ENCODE results near the gene TOM1L2. TPM values are rescaled to one million over a fixed set of nuclear protein-coding genes. Genes with fewer than 3 reads are reported as not detected.

TOM1L2 gene
- total RNA-seq, 1 donor from 2014 or later = 4.3 TPM

DNA sequence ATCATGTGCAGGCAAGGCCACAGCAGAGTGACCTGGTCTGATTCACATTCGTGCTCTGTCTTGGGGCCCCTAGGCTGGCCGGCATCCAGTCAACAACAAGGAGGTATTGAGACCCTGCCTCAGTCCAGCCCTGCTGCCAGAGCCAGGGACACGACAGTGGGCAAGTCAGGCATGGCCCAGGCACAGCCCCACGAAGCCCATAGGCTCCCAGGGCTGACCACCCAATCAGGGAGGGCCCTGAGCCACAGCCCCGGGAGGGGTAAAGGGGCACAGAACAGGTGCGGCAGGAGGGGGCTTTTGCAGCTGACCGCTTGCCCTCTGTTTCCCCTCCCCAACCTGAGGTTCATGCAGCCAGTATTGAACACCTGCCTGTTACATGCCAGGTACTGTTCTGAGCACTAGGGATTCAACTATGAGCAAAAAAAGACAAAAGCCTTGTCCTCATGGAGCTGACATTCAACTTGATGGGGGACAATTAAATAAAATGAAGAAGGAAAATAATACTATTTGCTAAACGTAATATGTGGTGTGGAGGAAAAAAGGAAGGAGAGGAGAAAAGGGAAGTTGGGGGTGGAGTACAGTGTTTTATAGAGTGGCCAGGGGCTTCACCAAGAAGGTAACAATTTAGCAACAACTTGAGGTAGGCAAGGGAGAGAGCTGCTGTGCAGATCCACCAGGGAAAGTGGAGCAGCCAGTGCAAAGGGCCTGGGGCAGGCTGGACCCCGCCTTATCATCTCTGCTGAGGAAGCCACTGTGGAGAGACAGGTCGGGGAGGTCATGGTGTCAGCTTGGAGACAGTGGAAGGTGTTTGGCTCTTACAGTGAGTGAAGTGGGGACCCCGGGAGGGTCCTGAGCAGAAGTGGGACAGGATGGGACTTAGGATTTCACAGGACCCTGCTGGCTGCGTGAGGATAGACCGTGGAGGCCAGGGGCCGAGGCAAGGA lies 6.6 kb upstream of the TOM1L2 start:
- Mint-ChIP-seq H3K4me3 (no peak overlapping the region), H3K9me3 (no peaks in the 10 kb centered on the region), H3K27ac (peak overlapping the region; percentile 9)

DNA sequence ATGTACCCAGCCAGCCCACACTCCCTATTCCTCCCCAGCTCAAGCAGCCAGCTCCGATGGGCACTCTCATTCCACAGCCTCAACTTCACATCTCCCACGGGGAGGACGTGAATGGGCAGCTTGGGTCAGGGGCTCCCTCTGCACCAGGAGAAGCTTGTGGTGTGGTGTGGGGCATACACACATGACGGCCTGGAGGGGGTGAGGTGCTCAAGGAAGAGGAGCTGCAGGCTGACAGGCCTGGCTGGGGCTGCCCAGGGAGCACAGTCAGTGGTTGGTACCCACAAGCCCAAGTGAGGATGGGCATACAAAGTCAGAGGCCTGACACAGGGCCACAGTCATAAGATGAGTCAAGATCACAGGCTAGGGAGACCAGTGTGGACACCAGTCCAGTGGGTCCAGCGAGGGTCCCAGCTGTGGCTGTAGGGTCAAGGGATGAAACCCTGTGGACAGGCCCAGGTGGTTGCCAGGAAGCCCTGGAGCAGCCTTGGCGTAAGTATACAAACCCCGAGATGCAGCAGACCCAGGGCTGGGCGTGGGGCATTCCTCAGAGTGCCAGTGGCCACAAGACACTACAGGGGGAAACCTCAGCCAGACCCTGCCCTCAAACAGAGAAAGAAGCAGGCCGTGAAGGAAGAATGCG lies 4.9 kb upstream of the TOM1L2 start:
- Mint-ChIP-seq H3K27ac (peak overlapping the region; percentile 12), H3K9me3 (no peaks in the 10 kb centered on the region), H3K4me1 (peaks cover 6% of the 10 kb centered on the region), H3K4me3 (no peak overlapping the region), H3K27me3 (ENCODE audit: insufficient read depth, low read depth) (peaks cover 4% of the 10 kb centered on the region), H3K36me3 (no peaks in the 10 kb centered on the region)
- Histone ChIP-seq H3K9me3 (ENCODE audit: low read depth) (no peaks in the 10 kb centered on the region), H3K27ac (no peak overlapping the region), H3K36me3 (no peaks in the 10 kb centered on the region), H3K9ac (no peak overlapping the region), H4K20me1 (ENCODE audit: low read depth) (no peaks in the 10 kb centered on the region), H3K4me3 (no peak overlapping the region), H2AFZ (replicated peaks) (no peak overlapping the region), H3K27me3 (no peaks in the 10 kb centered on the region), H3F3A (ENCODE audit: low read depth) (no peaks in the 10 kb centered on the region), H3K4me1 (no peaks in the 10 kb centered on the region), H3K79me2 (ENCODE audit: low read depth) (no peaks in the 10 kb centered on the region), H3K4me2 (no peak overlapping the region)
- TF ChIP-seq EZH2 (IDR thresholded peaks at IDR 0.05) (no peak), EZH2phosphoT487 (IDR thresholded peaks at IDR 0.05) (no peak)
- TF ChIP-seq, protein P1, sequence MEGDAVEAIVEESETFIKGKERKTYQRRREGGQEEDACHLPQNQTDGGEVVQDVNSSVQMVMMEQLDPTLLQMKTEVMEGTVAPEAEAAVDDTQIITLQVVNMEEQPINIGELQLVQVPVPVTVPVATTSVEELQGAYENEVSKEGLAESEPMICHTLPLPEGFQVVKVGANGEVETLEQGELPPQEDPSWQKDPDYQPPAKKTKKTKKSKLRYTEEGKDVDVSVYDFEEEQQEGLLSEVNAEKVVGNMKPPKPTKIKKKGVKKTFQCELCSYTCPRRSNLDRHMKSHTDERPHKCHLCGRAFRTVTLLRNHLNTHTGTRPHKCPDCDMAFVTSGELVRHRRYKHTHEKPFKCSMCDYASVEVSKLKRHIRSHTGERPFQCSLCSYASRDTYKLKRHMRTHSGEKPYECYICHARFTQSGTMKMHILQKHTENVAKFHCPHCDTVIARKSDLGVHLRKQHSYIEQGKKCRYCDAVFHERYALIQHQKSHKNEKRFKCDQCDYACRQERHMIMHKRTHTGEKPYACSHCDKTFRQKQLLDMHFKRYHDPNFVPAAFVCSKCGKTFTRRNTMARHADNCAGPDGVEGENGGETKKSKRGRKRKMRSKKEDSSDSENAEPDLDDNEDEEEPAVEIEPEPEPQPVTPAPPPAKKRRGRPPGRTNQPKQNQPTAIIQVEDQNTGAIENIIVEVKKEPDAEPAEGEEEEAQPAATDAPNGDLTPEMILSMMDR (IDR thresholded peaks at IDR 0.05) = no peak
- no peak for DNase-seq (ENCODE audit: low spot score)

More for the DNA sequence above, 6.6 kb upstream of the TOM1L2 start:
- no peaks in the 10 kb centered on the region for H3K79me2 ChIP-seq (ENCODE audit: low read depth)
- no peaks in the 10 kb centered on the region for H3K9me3 ChIP-seq (ENCODE audit: low read depth)
- peaks cover 1% of the 10 kb centered on the region for H3K4me1 Mint-ChIP-seq
- peaks cover 4% of the 10 kb centered on the region for H3K27me3 Mint-ChIP-seq (ENCODE audit: insufficient read depth, low read depth)
- H3K4me2 ChIP-seq = no peak overlapping the region
- TF ChIP-seq, protein P1 (IDR thresholded peaks at IDR 0.05) = no peak
- TF ChIP-seq EZH2phosphoT487 (IDR thresholded peaks at IDR 0.05) (no peak), EZH2 (IDR thresholded peaks at IDR 0.05) (no peak)
- no peak for DNase-seq (ENCODE audit: low spot score)
- H3F3A ChIP-seq (ENCODE audit: low read depth) = no peaks in the 10 kb centered on the region
- no peaks in the 10 kb centered on the region for H3K36me3 Mint-ChIP-seq
- H3K36me3 ChIP-seq = no peaks in the 10 kb centered on the region
- no peaks in the 10 kb centered on the region for H3K4me1 ChIP-seq
- H3K9ac ChIP-seq = no peak overlapping the region
- no peak overlapping the region for H3K27ac ChIP-seq
- no peaks in the 10 kb centered on the region for H3K27me3 ChIP-seq
- no peak overlapping the region for H3K4me3 ChIP-seq
- H4K20me1 ChIP-seq (ENCODE audit: low read depth) = no peaks in the 10 kb centered on the region
- no peak overlapping the region for H2AFZ ChIP-seq (replicated peaks)

DNA sequence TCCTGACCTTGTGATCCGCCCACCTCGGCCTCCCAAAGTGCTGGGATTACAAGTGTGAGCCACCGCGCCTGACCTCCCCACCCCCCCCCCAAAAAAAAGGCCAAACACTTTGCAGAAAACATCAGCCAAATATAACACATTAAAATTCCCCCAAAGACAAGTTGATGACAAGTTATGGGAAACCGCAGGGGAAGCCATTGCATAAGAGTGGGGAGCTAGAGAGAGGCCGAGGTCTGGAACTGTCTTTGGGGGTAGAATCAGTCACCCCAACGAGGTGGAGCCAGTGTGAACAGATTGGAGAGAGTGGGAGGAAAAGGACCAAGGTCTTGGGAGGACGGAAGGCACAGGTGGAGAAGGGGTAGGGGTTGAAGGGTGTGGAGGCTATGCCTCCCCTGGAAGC lies 3.2 kb upstream of the TOM1L2 start:
- Histone ChIP-seq H3K4me1 (peaks cover 5% of the 10 kb centered on the region), H2AFZ (replicated peaks) (no peak overlapping the region), H3K4me3 (no peak overlapping the region), H3K27ac (no peak overlapping the region), H3K4me2 (no peak overlapping the region), H3K79me2 (ENCODE audit: low read depth) (no peaks in the 10 kb centered on the region), H3K9me3 (ENCODE audit: low read depth) (no peaks in the 10 kb centered on the region), H3K36me3 (no peaks in the 10 kb centered on the region), H3K27me3 (peaks cover 9% of the 10 kb centered on the region), H3F3A (ENCODE audit: low read depth) (no peaks in the 10 kb centered on the region), H4K20me1 (ENCODE audit: low read depth) (no peaks in the 10 kb centered on the region), H3K9ac (no peak overlapping the region)
- Mint-ChIP-seq H3K4me3 (no peak overlapping the region), H3K36me3 (no peaks in the 10 kb centered on the region), H3K27ac (no peak overlapping the region), H3K27me3 (ENCODE audit: insufficient read depth, low read depth) (no peaks in the 10 kb centered on the region), H3K4me1 (peaks cover 15% of the 10 kb centered on the region), H3K9me3 (no peaks in the 10 kb centered on the region)
- no peak for TF ChIP-seq EZH2phosphoT487 (IDR thresholded peaks at IDR 0.05)
- TF ChIP-seq EZH2 (IDR thresholded peaks at IDR 0.05) = no peak
- TF ChIP-seq, protein P1 (IDR thresholded peaks at IDR 0.05) = no peak
- no peak for DNase-seq (ENCODE audit: low spot score)
